Fibroblast of the aortic adventitia (primary cell): ENCODE data around the gene POU5F1. TPM values are rescaled to one million over a fixed set of nuclear protein-coding genes. Genes with fewer than 3 reads are reported as not detected.
"Not testable (repeated sequence)": the region's sequence is repeated elsewhere in the genome, so short reads cannot be mapped to it uniquely, and the experiment has no call there.

Experiments
- DNase-seq: peaks from one replicate; pipeline ENCODE4 v3.0.0-alpha.2; 2010; ENCODE audit warnings: low read depth
- H3K4me3 ChIP-seq: 2 replicates; pipeline ENCODE4 v1.5.1; 2011; ENCODE audit warnings: low read depth, mild to moderate bottlenecking, control low read depth, low read length, moderate library complexity
- CTCF ChIP-seq: IDR thresholded peaks from 2 replicates; pipeline ENCODE4 v1.5.1; 2011; ENCODE audit warnings: mild to moderate bottlenecking, low read length, control low read depth, inconsistent platforms; ENCODE audit not compliant: insufficient read depth
- total RNA-seq: library from RNA; depleted of rRNA; stranded (reverse); fragments of >200 nt; gene quantifications from 2 replicates; pipeline ENCODE4 v1.2.3, GENCODE V29; 2012; ENCODE audit warnings: low replicate concordance

POU5F1 gene
- not detected in 2 replicates for total RNA-seq

GRCh38 chr6:31170600-31170881 lies at the start of gene POU5F1:
Gene POU5F1 (minus strand): TSS chr6:31170682. CDS start chr6:31170620, 62 bp downstream.
- no peak within 1 kb of the TSS for H3K4me3 ChIP-seq
- TF ChIP-seq CTCF: no peak
- no peak for DNase-seq

GRCh38 chr6:31216208-31216898 lies 45.9 kb upstream of the POU5F1 start:
- H3K4me3 ChIP-seq: no peak overlapping the region
- DNase-seq: no peak
- TF ChIP-seq CTCF: no peak

- H3K4me3 ChIP-seq, DNase-seq: not testable (repeated sequence)
Observed at GRCh38 chr6:31215216-31215615, 44.7 kb upstream of the POU5F1 start.

- no peak overlapping the region for H3K4me3 ChIP-seq
- no peak for DNase-seq
- no peak for TF ChIP-seq CTCF
Observed at GRCh38 chr6:31214516-31214915, 44.0 kb upstream of the POU5F1 start.

- no peak for DNase-seq
- no peak for TF ChIP-seq CTCF
- H3K4me3 ChIP-seq: no peak overlapping the region
Observed at GRCh38 chr6:31210741-31211532, 40.5 kb upstream of the POU5F1 start.

GRCh38 chr6:31210123-31210522 lies 39.6 kb upstream of the POU5F1 start:
- no peak for DNase-seq
- TF ChIP-seq CTCF: no peak
- no peak overlapping the region for H3K4me3 ChIP-seq

GRCh38 chr6:31209137-31209536 lies 38.7 kb upstream of the POU5F1 start:
- no peak overlapping the region for H3K4me3 ChIP-seq
- DNase-seq: peak; percentile 16
- no peak for TF ChIP-seq CTCF
